ENCODE measurements around the gene PDLIM1. TPM values are rescaled to one million over a fixed set of nuclear protein-coding genes. Genes with fewer than 3 reads are reported as not detected.
"Not testable (repeated sequence)": the region's sequence is repeated elsewhere in the genome, so short reads cannot be mapped to it uniquely, and the experiment has no call there.

PDLIM1 gene
- polyA plus RNA-seq, 4 donors: 31.4 to 81.8 (median 76.3) TPM

DNA sequence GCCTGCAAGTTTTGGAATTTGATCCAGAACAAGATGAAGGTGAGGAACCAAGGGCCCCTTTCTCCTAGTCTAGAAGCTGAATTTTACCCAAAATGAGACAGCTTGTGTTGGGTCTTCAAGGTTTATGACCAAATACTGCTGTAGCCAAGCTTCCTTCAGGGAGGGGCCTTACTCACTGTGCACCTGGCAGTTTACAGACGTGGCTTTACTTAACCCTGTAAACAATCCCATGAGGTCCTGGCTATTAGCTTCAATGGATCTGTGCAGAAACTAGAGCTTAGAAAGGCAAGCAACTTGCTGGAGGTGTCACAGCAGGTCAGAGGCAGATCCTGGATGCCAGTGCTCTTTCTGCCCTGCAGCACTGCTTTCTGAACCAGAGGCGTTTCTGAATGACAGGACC, 46.7 kb downstream of the PDLIM1 start:
- DNase-seq (ENCODE audit: low read depth in 4 of 4, low spot score in 3 of 4): no peak

DNA sequence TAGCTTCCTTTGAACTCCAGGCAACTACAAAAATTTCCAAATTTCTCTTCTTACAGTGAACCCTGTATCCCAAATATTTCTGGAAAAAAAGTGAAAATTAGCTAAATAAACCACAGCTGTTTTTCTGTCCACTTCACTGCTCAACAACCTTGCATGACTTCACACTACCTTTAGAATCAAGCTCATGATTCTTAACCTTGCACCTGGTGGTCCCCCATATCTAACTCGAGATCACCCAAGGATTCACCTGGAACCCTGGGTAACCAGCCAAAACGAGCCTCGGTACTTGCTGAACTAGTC, 47.5 kb downstream of the PDLIM1 start:
- no peak for DNase-seq (ENCODE audit: low read depth in 4 of 4, low spot score in 3 of 4)

GRCh38 chr10:95242581-95243317, 48.1 kb downstream of the PDLIM1 start:
- DNase-seq (ENCODE audit: low read depth in 4 of 4, low spot score in 3 of 4): no peak

DNA sequence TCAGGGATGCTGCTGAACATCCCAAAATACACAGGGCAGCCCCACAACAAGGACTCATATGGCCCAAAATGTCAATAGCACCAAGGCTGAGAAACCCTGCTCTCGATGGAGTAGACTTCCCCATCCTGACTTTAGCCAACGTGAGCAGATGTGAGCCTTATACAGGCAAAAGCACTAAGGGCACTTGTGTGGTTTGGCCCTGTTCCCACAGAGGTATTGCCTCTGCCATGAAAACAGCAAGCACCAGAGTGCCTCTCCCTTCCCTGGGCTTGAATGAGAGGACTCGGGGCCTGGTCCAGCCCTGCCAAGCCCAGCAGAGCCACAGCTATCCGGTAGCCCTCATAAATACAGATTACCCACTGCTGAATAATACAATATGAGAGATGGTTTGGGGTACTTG, 49.3 kb downstream of the PDLIM1 start:
- DNase-seq (ENCODE audit: low read depth in 4 of 4, low spot score in 3 of 4): no peak

- DNase-seq (ENCODE audit: low read depth in 4 of 4, low spot score in 3 of 4): no peak
Measured at GRCh38 chr10:95240811-95241210, 50.0 kb downstream of the PDLIM1 start.

- DNase-seq (ENCODE audit: low read depth in 4 of 4, low spot score in 3 of 4): not testable (repeated sequence)
Measured at GRCh38 chr10:95240096-95240495, 50.7 kb downstream of the PDLIM1 start.

- DNase-seq (ENCODE audit: low read depth in 4 of 4, low spot score in 3 of 4): no peak
Measured at GRCh38 chr10:95237376-95238170, 53.2 kb downstream of the PDLIM1 start.

DNA sequence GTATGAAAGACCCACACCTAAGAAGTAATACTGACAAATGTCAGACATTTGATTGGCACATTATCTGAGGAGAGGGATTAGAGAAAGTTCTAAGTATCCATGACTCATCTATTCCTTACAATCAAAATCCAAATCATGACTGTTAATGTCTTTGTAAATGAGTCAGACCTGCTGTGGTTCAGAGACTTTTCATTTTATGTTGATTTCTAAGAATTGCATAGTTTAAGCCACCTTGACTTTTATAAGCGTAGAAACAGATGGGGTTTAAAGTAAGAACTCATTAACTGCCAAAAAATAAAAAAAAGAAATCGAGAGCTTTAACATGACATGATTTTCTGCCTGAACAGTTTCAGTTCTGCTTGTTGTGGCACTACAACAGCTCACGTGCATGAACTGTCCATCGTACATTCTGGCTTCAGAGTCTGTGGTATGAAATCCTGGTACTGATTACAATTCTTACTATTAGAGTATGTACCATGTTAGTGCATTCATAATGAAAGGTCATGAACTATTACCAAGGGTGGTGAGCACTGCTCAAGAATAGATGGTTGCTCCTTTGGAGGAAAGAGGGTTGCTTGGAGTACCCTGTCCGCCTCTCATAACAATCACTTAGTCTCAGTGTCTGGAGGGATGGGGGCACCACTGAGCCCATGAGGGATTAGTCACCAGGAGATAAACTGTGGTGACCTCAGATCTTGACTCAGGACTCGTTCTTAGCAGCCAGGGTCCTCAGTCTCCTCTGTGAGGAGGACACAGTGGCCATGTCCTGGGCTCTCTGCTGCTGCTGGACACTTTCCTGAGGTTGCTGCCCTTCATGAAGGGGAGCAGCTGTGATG, 54.5 kb downstream of the PDLIM1 start:
- DNase-seq (ENCODE audit: low read depth in 4 of 4, low spot score in 3 of 4): no peak

DNA sequence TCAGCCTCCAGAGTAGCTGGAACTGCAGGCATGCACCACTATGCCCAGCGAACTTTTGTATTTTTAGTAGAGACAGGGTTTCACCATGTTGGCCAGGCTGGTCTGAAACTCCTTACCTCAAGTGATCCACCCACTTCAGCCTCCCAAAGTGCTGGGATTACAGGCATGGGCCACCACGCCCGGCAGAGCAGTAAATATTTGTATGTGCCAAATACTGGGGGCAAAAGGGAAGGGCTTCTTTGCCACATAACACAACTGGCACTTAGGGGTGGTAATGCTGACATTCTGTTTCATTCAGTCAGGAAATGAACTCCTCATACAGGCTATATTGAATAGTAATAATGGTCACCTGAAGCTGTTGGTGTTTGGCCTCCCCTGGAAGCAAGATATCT, 55.1 kb downstream of the PDLIM1 start:
- no peak for DNase-seq (ENCODE audit: low read depth in 4 of 4, low spot score in 3 of 4)

GRCh38 chr10:95234951-95235350, 55.9 kb downstream of the PDLIM1 start:
- DNase-seq (ENCODE audit: low read depth in 4 of 4, low spot score in 3 of 4): no peak

GRCh38 chr10:95233377-95234034, 57.3 kb downstream of the PDLIM1 start:
- no peak for DNase-seq (ENCODE audit: low read depth in 4 of 4, low spot score in 3 of 4)

- not testable (repeated sequence) for DNase-seq (ENCODE audit: low read depth in 4 of 4, low spot score in 3 of 4)
Measured at GRCh38 chr10:95230677-95231586, 59.9 kb downstream of the PDLIM1 start.

DNA sequence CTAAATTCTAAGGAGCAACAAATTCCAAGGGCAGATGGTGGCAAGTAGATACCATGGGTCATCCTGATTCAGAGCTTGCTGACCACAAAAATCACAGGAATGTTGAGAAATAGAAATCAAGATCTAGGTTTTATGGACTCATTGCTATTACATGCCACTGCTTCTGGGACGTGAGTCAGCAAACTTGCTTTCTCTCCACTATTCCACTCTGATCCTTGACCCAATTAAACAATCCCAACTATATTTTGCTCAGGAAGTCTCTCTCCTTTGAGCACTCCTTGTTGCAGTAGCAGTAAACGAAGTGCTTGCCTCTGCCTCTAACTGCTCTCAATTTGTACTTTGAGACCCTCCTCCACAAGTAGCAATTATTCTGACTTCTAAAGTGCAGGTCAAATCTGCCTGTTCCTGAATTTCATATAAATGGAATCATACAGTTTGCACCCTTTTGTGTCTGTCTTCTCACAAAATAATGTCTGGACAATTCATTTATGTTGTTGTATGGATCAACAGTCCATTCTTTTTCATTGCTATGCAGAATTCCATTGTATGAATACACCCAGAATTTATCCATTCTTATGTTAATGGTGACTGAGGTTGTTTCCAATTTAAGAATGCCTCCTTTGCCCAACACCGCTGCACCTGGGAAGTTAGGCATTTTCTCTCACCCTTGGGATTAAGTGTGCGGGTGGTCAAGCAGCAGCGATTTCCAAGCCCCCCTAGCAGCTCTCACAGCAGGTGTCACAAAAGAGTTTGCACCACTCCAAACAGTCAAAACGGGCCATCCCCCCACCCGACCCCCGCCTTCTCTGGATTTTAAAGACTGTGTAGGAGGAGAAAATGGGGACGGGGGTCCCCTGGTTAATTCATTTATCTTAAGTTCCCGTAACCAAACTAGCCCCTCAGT, 60.8 kb downstream of the PDLIM1 start:
- DNase-seq (ENCODE audit: low read depth in 4 of 4, low spot score in 3 of 4): no peak

DNA sequence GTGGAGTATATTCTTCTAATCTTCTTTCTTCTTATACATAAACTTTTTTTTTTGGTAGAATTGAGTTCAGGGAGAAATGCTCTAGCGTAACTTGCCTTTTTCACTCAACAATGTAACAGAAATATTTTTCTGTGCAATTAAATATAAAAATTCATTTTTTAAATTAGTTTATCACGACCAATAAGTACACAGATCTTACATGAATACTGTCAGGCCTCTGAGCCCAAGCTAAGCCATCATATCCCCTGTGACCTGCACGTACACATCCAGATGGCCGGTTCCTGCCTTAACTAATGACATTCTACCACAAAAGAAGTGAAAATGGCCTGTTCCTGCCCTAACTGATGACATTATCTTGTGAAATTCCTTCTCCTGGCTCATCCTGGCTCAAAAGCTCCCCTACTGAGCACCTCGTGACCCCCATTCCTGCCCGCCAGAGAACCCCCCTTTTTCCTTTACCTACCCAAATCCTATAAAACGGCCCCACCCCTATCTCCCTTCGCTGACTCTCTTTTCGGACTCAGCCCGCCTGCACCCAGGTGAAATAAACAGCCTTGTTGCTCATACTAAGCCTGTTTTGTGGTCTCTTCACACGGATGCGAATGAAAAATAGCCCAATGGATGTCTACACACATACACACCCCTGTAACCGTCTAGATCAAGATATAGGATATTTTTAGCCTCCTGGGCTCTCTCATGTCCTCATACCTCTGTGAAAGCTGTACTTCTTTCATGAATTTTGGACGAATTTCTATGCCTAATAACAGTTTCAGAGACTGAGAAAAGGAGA, 61.7 kb downstream of the PDLIM1 start:
- DNase-seq (ENCODE audit: low read depth in 4 of 4, low spot score in 3 of 4): not testable (repeated sequence)

GRCh38 chr10:95225136-95225535, 65.7 kb downstream of the PDLIM1 start:
- DNase-seq (ENCODE audit: low read depth in 4 of 4, low spot score in 3 of 4): no peak

- no peak for DNase-seq (ENCODE audit: low read depth in 4 of 4, low spot score in 3 of 4)
Measured at GRCh38 chr10:95221124-95221523, 69.7 kb downstream of the PDLIM1 start.

DNA sequence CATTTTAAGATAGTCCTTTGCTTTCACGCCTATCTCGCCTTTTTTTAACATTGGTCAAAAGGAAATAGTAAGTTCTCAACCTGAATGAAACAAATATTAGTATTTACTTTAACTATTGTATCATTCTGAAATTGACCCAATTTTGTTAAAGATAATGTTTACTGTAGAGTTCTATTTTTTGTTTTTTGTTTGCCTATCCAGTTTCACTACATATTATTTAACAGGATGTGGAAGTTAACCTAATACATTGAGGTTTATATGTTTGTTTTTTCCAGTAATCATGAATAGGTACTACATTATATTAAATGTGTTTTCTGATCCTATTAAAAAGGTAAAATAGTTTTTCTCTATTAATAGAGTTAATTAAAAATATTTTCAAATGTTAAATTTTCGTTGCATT, 70.3 kb downstream of the PDLIM1 start:
- DNase-seq (ENCODE audit: low read depth in 4 of 4, low spot score in 3 of 4): no peak

DNA sequence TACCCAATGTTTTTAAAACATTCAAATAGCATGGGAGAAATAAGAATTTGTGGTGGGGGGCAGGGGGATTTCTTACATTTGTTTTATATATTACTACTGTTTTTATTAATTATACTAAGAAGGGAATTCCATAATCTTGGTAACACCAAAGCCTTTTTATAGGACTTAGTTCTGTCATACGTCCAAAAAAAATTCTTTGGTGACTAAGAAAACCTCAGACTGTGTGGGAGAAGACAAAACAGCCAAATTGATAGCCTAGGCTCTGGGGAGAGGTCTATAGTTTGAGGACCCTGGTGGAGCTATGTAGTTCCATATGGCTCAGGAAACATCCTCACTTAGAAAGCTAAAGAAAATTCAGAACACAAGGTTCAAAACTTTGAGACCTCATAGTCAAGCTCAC, 73.3 kb downstream of the PDLIM1 start:
- no peak for DNase-seq (ENCODE audit: low read depth in 4 of 4, low spot score in 3 of 4)
